T-helper 2 cell treated with Interferon-gamma antibody and Interleukin-4, amounts not matched to agents 100 ng/mL and 5 ng/mL, for 36 hours (primary cell): ENCODE results near the gene PLD4. TPM values are rescaled to one million over a fixed set of nuclear protein-coding genes. Genes with fewer than 3 reads are reported as not detected.
"Not testable (repeated sequence)": the region's sequence is repeated elsewhere in the genome, so short reads cannot be mapped to it uniquely, and the experiment has no call there.

Experiments used
- intact Hi-C: fragments of 100-400 bp; cut with micrococcal nuclease; formaldehyde crosslinking; loops from one replicate; pipeline ENCODE4 v1.15.1; 2023
- total RNA-seq: library from RNA; stranded (reverse); gene quantifications from 2 replicates; pipeline ENCODE4 v1.2.3, GENCODE V29; 2022

The PLD4 gene, protein sequence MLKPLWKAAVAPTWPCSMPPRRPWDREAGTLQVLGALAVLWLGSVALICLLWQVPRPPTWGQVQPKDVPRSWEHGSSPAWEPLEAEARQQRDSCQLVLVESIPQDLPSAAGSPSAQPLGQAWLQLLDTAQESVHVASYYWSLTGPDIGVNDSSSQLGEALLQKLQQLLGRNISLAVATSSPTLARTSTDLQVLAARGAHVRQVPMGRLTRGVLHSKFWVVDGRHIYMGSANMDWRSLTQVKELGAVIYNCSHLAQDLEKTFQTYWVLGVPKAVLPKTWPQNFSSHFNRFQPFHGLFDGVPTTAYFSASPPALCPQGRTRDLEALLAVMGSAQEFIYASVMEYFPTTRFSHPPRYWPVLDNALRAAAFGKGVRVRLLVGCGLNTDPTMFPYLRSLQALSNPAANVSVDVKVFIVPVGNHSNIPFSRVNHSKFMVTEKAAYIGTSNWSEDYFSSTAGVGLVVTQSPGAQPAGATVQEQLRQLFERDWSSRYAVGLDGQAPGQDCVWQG
- total RNA-seq, result 0.11 TPM in 2 replicates

DNA sequence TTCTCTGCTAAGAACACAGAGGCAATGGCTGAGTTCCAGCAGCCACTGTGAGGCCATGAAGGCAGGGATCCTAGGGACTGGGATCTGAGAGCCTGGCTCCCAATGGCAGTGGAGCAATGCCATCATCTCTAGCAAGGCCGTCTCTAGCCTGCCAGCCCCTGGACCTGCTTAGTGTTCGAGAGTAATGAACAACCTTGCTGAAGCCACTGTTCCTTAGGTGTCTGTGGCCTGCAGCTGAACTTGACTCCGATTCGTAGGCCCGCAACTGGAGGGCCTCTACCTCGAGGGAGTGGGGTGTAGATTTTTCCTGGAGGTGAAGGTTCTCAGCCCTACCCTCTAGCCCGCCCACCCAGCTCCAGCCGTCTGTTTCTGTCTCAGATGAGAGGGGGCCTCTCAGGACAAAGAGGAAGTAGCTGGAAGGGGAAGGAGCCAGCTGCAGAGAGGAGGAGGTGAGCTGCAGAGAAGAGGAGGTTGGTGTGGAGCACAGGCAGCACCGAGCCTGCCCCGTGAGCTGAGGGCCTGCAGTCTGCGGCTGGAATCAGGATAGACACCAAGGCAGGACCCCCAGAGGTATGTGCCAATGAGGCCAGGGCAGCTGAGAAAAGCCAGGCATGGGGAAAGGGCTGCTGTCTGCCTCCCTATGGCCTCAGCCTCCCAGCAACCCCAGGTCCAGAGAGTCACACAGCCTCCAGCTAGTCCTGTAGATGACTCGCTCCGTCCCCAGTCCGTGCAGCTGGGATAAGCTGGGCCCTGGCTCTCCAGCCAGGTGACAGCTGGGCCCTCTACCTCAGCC, at the start of gene PLD4:
PLD4 (plus strand) TSS at position 459 of the 793 bp plus-strand sequence. CDS start 2,262 bp downstream, outside the sequence.
- intact Hi-C loops, result no loop called here

DNA sequence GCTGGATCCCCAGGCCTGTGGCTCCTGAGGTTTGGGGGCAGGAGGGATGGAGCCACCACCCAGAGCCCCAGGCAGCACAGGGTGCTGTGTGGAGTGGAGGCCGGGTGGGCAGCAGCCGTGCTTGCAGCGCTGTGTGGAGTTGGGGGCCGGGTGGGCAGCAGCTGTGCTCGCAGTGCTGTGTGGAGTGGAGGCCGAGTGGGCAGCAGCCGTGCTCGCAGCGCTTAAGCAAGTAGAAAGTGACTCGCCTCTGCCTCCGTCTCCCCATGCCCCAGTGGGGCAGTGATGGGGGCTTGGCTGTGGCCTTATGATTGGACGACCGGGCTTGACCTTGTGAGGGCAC, 49.3 kb upstream of the PLD4 start:
- intact Hi-C loops, result no loop called here

DNA sequence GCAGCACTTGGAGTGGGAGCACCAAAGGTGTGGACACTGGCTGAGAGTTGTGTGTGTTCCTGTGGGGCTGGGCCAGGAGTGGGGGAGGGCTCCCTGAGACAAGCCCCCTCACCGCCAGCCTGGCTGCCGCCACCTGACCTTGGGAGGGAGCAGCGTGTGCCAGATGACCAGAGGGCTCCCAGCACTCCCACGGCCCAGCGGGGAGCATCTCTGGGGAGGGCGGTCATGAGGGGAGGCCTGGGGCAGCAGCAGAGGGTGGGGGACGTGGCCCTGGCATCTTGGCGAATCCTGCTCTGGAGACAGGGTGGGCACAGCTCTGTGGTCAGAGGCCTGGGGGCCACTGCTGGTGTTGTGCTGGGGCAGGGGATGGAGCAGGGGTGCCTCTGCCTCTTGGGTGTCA, 48.9 kb upstream of the PLD4 start:
- intact Hi-C loops, result no loop called here

DNA sequence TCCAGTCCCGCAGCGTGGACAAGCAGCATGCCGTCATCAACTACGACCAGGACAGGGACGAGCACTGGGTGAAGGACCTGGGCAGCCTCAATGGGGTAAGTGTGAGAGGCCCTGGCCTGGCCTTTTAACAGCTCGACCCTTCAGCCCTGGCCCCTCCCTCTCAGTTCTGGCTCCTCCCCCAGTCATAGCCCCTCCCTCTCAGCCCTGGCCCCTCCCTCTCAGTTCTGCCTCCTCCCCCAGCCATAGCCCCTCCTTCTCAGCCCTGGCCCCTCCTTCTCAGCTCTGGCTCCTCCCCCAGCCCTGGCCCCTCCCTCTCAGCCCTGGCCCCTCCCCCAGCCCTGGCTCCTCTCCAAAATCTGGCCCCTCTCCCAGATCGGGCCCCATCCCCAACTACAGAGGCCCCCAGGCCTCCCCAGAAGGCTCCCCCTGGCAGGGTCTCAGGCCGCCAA, 48.4 kb upstream of the PLD4 start:
- intact Hi-C loops, result no loop called here

DNA sequence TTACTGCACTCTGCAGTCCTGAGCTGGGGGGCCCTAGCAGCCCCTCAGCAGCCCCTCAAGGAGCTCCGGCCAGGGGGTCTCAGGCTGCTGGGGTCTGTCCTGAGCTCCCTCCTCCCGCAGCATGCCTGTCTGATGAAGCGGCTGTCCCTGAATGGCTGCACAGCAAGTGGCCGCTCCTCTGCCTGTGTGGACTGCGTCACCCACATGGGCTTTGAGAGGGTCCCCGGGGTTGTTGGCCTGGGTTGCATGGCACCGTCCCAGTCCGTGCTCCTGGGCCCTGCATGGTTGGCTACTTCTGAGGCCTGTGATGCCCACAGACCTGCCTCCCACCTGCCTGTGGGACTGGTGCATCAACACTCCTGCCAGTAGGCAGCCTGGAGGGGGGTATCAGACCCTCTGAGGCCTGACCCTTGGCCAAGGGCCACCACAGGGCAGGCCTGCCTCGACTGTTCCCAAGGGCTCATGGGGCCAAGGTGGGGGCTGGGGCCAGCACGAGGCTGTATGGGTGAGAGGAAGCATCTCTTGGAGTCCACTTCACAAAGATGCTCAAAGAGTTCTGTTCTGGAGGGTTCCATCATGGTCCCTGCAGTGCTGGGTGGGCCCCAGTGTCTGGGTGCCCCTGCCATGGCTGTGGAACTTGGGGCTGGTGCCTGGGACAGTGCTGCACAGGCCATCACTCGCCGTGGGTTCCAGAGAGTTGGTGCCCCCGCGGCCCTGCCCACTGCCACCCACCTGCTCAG, 47.4 kb upstream of the PLD4 start:
- intact Hi-C loops, result no loop called here

DNA sequence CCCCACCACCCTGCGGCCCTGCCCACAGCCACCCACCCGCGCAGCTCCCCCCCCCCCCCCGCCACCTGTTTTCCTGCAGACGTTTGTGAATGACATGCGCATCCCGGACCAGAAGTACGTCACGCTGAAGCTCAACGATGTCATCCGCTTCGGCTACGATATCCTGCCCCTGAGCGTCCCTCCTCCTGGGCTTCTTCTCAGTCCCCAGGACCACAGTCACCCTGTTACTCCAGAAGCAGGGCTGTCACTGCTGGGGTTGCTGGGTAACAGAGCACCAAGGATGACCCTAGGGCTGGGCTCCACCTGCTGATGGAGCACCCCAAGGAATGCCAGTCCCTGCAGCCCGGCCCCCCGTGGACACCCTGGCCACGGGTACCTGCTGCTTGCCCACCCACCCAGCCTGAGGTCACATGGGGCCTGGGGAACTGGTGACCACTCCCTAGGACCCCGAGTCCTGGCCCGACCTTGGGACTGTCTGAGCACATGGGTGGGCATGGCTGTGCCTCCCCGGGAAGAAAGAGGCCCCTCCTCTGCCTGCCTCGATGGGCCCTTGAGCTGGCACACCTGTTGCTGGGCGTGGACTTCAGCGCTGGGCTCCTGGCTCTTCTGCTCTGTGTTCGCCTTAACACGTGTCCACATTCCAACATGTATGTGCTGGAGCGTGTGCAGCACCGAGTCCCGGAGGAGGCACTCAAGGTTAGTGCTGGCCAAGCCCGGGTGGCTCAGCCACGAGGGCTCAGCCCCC, 46.7 kb upstream of the PLD4 start:
- intact Hi-C loops, result no loop called here

DNA sequence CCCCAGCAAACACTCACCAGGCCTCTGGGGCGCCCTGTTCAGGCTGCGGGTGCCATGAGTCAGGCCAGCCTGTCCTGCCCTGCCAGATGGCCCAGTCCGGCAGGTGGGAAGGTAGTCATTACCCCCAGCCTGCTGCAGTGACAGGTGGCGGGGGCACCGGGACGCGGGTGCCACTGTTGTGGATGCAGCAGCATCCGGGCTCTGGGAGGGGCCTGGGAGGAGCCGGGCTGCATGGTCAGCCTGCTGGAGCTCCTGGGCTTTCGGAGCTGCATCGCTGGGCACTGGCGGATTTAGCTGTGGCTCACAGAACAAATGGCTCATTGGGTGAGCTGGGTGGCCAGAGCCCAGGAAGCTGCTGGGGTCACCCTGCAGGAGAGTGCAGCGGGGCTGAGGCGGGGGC, 46.1 kb upstream of the PLD4 start:
- intact Hi-C loops, result no loop called here

DNA sequence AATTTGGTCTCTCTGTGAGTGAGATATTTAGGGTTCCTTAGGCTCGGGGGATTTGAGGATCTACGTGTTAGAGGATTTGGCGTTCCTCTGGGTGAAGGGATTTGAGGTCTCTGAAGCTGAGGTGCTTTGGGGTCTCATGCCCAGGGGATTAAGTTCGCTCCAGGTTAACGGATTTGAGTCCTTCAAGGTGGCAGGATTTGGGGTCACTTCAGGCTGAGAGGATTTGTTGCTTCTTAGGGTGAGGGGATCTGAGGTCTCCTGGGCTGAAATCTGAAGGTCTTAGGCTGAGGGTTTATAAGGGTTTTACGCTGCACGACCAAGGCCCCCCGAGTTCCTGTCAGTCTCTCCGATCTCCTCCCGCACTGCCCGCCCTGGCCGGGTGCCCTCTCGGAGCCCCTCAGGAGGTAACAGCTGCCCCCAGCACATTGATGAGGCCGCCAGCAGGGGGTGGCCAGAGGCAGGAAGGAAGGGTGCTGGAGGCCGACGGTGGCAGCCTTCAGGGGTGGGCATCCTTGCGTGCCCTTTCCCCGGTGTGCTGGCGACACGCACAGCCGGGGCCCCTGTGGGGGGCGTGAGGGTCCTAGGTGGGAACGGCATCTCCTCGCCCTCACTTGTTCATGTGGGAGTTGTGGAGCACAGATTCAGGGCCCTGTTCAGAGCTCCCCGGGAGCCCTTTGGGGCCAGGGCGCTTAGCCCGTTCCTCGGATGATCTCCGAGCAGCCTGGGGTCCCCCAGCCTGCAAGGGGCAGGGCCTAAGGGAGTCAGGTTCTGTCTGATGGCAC, 45.3 kb upstream of the PLD4 start:
- intact Hi-C loops, result no loop called here

DNA sequence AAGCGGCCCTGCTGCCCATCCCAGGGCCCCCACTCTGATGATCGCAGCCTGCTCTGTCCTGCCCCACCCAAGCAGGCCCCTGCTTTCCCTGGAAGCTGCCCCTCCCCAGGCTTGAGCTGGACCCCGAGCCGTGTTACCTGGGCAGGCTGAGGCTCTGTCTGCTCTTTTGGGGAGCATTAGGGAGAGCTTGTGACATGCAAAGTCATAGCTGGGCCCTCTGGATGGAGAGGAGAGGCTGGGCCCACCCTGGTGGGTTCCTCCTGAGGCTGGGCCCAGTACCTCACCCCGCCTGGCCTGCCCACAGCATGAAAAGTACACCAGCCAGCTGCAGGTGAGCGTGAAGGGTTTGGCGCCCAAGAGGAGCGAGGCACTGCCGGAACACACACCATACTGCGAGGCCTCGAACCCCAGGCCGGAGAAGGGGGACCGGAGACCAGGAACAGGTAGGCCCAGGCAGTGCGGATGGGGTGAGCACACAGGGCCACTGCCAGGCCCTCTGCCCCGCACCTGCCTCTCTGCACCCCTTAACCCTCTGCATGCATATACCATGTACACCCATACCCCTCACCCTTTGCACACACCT, 44.6 kb upstream of the PLD4 start:
- intact Hi-C loops, result no loop called here

DNA sequence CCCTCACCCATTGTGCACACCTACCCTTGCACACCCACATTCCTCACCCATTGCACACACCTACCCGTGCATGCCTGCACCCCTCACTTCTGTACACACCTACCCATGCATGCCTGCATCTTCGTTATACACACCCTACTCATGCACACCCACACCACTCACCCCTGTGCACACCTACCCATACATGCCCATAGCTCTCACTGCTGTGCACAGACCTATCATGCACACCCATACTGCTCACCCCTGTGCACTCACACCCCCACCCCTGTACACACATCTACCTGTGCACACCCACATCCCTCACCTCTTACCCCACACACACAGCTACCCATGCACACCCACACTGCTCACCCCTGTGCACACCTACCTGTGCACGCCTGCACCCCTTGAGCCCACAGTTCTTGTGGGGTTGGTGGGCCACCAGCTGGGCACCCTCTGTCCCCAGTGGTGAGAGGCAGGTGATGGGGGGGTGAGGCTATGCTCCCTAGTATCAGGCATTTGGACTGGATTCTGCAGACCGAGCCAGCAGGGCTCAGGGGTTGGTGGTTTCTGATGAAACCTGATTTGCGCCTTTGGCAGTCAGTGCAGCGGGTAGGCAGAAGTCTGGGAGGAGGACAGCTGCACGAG, 44.0 kb upstream of the PLD4 start:
- intact Hi-C loops, result no loop called here

DNA sequence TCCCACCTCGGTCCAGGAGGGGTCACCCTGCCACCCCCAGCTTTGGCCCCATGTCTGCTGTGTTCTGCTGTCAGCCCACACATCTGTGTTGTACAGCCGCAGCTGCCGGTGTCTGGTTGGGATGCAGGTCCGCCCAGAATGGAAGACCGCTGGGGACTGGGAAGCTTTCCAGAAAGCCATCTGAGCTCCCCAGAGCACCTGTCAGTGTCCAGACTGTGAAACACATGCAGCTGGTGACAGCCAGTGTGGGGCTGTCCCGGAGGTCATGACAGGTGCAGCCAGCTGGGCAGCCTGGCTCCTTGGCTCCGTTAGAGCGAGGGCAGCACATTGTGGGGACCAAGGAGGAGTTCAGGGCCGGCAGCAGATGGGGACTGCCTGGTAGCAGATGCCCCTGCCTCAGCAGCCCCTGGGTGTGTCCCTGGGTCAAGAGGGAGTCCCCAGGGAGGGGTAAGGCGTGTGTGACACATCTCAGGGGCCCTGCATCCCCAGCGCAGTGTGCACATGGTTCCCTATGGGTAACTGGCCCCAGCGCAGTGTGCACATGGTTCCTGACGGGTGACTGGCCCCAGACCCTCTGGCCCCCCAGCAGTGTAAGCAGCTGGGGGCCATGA, 43.2 kb upstream of the PLD4 start:
- intact Hi-C loops, result no loop called here

DNA sequence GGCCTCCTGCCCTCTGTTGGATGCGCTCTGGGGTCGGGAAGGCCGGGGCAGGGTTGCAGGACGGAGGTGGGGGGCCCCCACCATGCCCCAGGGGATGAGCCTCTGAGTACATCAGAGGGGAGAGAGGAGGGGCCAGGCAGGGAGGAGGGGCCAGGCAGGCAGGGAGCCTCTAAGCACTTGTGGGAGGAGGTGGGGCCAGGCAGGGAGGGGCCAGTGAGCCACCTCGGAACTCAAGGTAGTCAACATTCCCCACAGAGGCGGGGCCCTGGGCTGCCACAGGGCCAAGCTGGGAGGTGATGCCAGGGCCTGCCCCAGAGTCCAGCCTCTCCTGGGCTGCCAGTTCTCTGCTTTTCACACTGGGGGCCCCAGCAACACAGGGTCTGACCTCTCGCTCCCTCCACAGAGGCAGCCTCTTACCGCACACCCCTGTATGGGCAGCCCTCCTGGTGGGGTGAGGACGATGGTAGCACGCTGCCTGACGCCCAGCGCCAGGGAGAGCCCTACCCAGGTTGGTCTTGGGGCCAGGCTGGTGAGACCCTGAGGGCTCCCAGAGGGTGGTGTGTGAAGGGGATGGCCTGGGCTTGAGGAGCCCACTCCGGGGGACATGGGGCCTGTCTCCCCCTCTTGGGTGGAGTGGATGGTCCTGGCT, 42.2 kb upstream of the PLD4 start:
- intact Hi-C loops, result no loop called here

DNA sequence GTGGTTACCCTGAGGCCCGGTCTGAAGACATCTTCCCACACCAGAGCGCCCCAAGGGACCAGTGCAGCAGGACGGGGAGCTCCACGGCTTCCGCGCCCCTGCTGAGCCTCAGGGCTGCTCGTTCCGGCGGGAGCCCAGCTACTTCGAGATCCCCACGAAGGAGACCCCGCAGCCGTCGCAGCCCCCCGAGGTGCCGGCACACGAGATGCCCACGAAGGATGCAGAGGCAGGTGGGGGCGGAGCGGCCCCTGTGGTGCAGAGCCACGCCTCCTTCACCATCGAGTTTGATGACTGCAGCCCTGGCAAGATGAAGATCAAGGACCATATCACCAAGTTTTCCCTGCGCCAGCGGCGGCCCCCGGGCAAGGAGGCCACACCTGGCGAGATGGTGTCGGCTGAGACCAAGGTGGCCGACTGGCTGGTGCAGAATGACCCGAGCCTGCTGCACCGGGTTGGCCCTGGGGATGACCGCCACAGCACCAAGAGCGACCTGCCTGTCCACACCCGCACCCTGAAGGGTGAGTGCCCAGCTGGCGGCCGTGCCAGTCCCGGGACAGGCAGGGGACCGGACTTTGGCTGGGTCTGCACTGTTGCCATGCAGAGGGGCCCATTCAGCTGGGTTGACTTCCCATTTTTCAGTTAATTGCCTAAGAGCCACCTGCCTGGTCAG, 41.6 kb upstream of the PLD4 start:
- intact Hi-C loops, result no loop called here

DNA sequence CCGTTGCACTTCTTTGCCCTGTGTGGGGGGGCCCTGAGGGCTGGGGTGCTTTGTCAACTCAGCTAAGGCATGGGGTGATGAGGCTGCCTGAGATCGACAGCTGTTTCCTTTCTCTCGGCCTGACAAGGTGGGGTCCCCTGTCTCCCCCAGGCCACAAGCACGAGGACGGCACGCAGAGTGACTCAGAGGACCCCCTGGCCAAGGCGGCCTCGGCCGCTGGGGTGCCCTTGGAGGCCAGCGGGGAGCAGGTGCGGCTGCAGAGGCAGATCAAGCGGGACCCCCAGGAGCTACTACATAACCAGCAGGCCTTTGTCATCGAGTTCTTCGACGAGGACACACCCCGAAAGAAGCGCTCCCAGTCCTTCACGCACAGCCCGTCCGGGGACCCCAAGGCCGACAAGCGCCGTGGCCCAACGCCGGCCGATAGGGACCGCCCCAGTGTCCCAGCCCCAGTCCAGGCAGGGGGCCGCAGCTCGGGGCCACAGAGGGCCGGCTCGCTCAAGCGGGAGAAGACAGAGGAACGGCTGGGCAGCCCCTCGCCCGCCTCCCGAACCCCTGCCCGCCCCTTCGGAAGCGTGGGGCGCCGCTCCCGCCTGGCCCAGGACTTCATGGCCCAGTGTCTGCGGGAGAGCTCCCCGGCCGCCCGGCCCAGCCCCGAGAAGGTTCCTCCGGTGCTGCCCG, 40.9 kb upstream of the PLD4 start:
- intact Hi-C loops, result no loop called here

DNA sequence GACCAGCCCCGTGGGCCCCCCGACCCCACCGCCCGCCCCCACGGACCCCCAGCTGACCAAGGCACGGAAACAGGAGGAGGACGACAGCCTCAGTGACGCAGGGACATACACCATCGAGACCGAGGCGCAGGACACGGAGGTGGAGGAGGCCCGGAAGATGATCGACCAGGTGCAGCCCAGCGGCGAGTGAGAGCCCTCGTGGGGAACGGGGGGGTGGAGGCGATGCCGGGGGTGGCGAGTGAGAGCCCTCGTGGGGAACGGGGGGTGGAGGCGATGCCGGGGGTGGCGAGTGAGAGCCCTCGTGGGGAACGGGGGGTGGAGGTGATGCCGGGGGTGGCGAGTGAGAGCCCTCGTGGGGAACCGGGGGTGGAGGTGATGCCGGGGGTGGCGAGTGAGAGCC, 40.3 kb upstream of the PLD4 start:
- intact Hi-C loops, result not testable (repeated sequence)

DNA sequence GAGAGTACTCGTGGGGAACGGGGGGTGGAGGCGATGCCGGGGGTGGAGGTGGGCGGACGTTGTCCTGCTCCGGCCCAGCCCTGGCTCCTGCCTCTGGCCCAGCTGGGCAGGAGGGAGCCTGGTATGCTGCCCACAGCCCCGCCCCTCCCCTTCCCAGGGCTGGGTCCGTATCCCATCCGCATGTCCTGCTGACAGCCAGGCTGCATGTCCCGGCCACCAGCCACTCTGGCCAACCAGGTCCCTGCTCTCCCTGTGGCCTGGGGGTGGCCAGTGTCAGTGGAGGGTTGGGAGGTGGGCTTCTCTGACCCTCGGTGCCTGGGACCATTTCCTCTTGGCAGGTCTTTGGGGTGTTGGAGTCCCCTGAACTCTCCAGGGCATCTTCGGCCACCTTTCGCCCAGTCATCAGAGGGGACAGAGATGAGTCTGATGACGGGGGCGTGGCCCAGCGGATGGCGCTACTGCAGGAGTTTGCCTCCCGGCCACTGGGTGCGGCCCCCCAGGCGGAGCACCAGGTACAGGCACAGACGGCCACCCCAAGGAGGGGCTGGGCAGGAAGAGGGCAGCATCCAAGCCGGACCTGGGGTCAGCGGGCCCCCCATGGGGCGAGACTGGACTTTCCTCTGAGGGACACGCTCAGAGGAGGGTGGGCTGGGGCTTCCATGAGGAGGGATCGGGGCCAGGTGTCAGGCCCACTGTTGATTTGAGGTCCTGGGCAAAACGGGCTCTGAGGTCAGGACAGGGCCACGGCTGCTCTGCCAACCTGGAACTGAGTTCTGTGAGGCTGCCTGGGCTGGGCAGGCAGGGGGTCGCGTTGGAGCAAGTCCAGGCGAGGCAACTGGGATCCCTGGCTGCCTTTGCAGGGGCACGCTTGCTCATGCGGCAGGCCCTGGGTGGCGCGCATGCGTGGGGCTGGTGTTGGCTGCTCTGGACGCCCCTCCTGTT, 39.4 kb upstream of the PLD4 start:
- intact Hi-C loops, result no loop called here
